Measurements from ENCODE around the gene ZBTB7C. TPM values are rescaled to one million over a fixed set of nuclear protein-coding genes. Genes with fewer than 3 reads are reported as not detected.

ZBTB7C gene
- total and polyA plus RNA-seq, 8 donors, result 3.0 to 47.8 (median 19.3) TPM

DNA sequence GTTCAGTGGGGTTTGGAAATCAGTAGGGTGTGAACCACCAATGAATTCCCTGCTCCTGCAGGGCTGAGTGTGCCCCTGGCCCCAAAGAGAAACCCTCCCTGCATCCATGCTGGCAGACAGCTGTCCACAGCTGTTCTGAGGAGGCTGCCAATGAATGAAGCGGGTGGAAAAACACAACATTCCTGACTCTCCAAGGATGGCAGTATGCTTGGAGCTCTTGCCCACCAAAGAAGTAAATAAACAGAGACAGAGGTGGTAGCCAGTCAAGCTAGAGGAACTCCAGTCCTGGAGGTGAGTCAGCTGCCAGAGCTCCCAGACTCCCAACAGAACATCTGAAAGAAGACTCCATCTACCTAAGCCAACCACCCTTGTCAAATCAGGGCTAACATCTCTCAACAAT lies 6.2 kb downstream of the ZBTB7C start:
- Histone ChIP-seq H3K27ac (no peak overlapping the region), H3K4me3 (no peak overlapping the region), H3K27me3 (peaks cover 0 to 55% (median 13%) of the 10 kb centered on the region in 3 donors), H3K9me3 (no peaks in the 10 kb centered on the region), H3K4me1 (peaks cover under 1 to 7% (median 4%) of the 10 kb centered on the region in 4 donors), H3K36me3 (no peaks in the 10 kb centered on the region)
- TF ChIP-seq POLR2A (IDR thresholded peaks at IDR 0.05), result no peak
- TF ChIP-seq, protein P1, sequence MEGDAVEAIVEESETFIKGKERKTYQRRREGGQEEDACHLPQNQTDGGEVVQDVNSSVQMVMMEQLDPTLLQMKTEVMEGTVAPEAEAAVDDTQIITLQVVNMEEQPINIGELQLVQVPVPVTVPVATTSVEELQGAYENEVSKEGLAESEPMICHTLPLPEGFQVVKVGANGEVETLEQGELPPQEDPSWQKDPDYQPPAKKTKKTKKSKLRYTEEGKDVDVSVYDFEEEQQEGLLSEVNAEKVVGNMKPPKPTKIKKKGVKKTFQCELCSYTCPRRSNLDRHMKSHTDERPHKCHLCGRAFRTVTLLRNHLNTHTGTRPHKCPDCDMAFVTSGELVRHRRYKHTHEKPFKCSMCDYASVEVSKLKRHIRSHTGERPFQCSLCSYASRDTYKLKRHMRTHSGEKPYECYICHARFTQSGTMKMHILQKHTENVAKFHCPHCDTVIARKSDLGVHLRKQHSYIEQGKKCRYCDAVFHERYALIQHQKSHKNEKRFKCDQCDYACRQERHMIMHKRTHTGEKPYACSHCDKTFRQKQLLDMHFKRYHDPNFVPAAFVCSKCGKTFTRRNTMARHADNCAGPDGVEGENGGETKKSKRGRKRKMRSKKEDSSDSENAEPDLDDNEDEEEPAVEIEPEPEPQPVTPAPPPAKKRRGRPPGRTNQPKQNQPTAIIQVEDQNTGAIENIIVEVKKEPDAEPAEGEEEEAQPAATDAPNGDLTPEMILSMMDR (IDR thresholded peaks at IDR 0.05), result no peak
- no peak for DNase-seq
- intact Hi-C loops (cut with DNase I; ENCODE audit: low total_unique reads), result no loop called here
- WGBS, 5 donors, result 76 to 92% (median 80%) methylated on average over 1 of the region's 1 CpG

DNA sequence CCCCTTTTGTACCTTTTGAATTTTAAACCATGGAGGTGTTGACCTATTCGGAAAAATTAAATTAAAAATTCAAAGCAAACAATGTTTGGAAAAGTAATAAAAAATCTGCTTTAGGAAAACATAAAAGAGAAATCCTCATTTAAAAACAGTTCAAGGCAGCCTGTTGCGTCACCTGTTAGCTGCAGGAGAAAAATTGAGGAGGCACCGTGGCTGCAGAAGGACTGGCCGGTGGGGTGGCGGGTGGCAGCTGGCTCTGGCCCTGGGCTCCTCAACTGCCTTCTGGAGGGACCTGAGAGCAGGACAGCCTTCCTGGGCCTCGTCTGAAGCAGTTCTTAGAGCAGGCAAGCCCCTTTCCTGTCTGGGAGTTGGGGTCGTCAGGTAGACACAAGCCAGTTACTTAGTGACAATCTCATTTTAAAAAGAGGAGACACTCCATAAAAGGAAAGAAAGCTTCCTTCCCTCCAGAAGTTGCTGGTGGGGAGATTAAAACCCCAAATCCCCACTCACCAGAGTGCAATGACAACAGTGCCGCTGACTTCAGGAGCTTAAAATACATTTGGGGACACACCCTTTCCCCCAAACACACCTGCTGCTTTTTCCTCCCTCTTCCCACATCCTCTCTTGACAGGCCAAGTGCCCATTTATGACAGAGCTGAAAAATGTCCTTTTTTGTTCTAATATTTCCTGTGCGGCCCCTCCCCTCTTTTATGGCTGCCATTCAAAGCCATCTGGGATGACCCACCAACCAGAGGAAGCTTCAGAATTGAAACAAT lies 9.7 kb downstream of the ZBTB7C start:
- Histone ChIP-seq H3K36me3 (no peaks in the 10 kb centered on the region), H3K27me3 (peaks cover 0 to 25% (median 4%) of the 10 kb centered on the region in 3 donors), H3K4me3 (no peak overlapping the region), H3K27ac (no peak overlapping the region), H3K9me3 (no peaks in the 10 kb centered on the region), H3K4me1 (no peaks in the 10 kb centered on the region)
- intact Hi-C loops (cut with DNase I; ENCODE audit: low total_unique reads), result no loop called here
- no peak for TF ChIP-seq POLR2AphosphoS5 (IDR thresholded peaks at IDR 0.05)
- TF ChIP-seq, protein P1 (IDR thresholded peaks at IDR 0.05), result no peak
- TF ChIP-seq POLR2A (IDR thresholded peaks at IDR 0.05), result no peak
- TF ChIP-seq EP300 (IDR thresholded peaks at IDR 0.05), result no peak
- WGBS, 5 donors, result 79 to 84% (median 83%) methylated on average over 9 of the region's 9 CpGs
- DNase-seq, result no peak

DNA sequence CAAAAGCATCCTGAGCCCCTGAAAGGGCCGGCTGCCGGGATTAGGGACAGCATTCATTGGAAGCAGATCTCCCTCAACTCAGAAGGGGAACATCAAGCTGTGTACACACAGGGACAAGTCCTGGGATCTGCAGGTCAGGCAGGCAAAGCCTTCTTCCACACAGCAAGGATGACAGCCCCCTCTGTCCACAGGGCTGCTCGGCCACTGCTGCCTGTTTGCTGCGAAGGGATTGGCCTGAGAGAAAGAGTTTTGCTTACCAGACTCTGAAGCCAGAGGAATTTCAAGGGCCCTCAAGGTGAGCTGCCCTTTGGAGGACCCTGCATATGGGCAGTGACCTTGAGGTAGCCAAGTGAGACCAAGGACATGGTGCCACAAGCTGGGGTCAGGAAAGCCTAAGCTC lies 11.1 kb downstream of the ZBTB7C start:
- no peaks in the 10 kb centered on the region for H3K36me3 ChIP-seq
- intact Hi-C loops (cut with DNase I; ENCODE audit: low total_unique reads), result no loop called here
- no peaks in the 10 kb centered on the region for H3K4me1 ChIP-seq
- no peak overlapping the region for H3K27ac ChIP-seq
- H3K27me3 ChIP-seq, result peaks cover 0 to 21% (median 3%) of the 10 kb centered on the region in 3 donors
- no peaks in the 10 kb centered on the region for H3K9me3 ChIP-seq
- H3K4me3 ChIP-seq, result no peak overlapping the region
- no peak for DNase-seq
- TF ChIP-seq, protein P1 (IDR thresholded peaks at IDR 0.05), result no peak
- no peak for TF ChIP-seq POLR2AphosphoS5 (IDR thresholded peaks at IDR 0.05)
- no peak for TF ChIP-seq EP300 (IDR thresholded peaks at IDR 0.05)
- no peak for TF ChIP-seq POLR2A (IDR thresholded peaks at IDR 0.05)
- 67 to 91% (median 82%) methylated on average over 2 to 4 of the region's 4 CpGs for WGBS, 5 donors

DNA sequence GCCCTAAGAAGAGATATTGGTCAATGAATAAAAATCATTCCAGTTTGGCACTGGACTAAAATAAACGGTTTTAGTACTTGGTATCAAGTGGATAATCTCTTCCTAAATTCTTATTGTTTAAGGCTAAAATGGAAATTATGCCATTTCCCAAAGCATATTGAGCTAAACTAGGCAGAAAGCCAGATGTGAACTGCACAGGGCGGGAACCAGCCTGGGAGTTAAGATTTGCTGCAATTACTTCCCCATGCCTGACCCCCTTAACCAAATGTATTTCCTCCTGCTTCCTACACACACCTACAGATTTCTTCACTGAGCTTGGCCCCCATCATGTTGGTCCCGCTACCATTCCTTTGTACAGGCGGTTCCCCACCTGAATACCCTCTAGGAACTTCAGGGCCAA lies 12.2 kb downstream of the ZBTB7C start:
- 58 to 69% (median 66%) methylated on average over 4 of the region's 4 CpGs for WGBS, 5 donors
- intact Hi-C loops (cut with DNase I; ENCODE audit: low total_unique reads), result no loop called here

More for the DNA sequence above, 12.2 kb downstream of the ZBTB7C start:
- no peaks in the 10 kb centered on the region for H3K36me3 ChIP-seq
- no peak overlapping the region for H3K27ac ChIP-seq
- no peaks in the 10 kb centered on the region for H3K9me3 ChIP-seq
- DNase-seq, result no peak
- H3K27me3 ChIP-seq, result peaks cover 0 to 21% (median 0%) of the 10 kb centered on the region in 3 donors
- TF ChIP-seq POLR2AphosphoS5 (IDR thresholded peaks at IDR 0.05) (no peak), EP300 (IDR thresholded peaks at IDR 0.05) (no peak), POLR2A (IDR thresholded peaks at IDR 0.05) (no peak)
- TF ChIP-seq, protein P1 (IDR thresholded peaks at IDR 0.05), result no peak
- H3K4me3 ChIP-seq, result no peak overlapping the region
- peaks cover 0 to 10% (median 5%) of the 10 kb centered on the region in 4 donors for H3K4me1 ChIP-seq
